CD14-positive monocyte (primary cell): ENCODE data around the gene MARVELD3. TPM values are rescaled to one million over a fixed set of nuclear protein-coding genes. Genes with fewer than 3 reads are reported as not detected.

Experiments
- DNase-seq, 3 donors: peaks; one replicate each; pipeline ENCODE4 v3.0.0-alpha.2; 2011 to 2022
- H2AFZ ChIP-seq: 2 replicates; pipeline ENCODE4 v1.6.0; 2012; ENCODE audit warnings: mild to moderate bottlenecking, low read depth, low read length, inconsistent platforms; ENCODE audit not compliant: insufficient read depth, poor library complexity, severe bottlenecking
- H3K27ac ChIP-seq, 2 donors: 1 replicate in 1 of 2; 2 replicates in 1 of 2; pipeline ENCODE4 v1.5.1; 2012 to 2013; ENCODE audit warnings: low read length in 2 of 2, control low read depth in 1 of 2, inconsistent platforms in 1 of 2, low read depth in 1 of 2, mild to moderate bottlenecking in 1 of 2
- H3K27me3 ChIP-seq, 2 donors: one replicate each; pipeline versions ENCODE4 v1.6.0 to v1.6.1; 2011 to 2013; ENCODE audit warnings: low read length in 2 of 2; ENCODE audit not compliant: control insufficient read depth in 2 of 2, insufficient read depth in 2 of 2
- H3K36me3 ChIP-seq, 2 donors: replicated peaks in 1 of 2; 1 replicate in 1 of 2; 2 replicates in 1 of 2; pipeline versions ENCODE4 v1.5.1 to v1.6.1; 2012 to 2013; ENCODE audit warnings: low read length in 2 of 2, control low read depth in 1 of 2, inconsistent platforms in 1 of 2, mild to moderate bottlenecking in 1 of 2; ENCODE audit not compliant: insufficient read depth in 2 of 2, control insufficient read depth in 1 of 2
- H3K4me1 ChIP-seq, 2 donors: 1 replicate in 1 of 2; 2 replicates in 1 of 2; pipeline versions ENCODE4 v1.5.1 to v1.6.1; 2012 to 2013; ENCODE audit warnings: low read length in 2 of 2, control low read depth in 1 of 2, inconsistent platforms in 1 of 2, mild to moderate bottlenecking in 1 of 2, moderate library complexity in 1 of 2; ENCODE audit not compliant: insufficient read depth in 2 of 2, control insufficient read depth in 1 of 2
- H3K4me2 ChIP-seq: replicated peaks from 2 replicates; pipeline ENCODE3; 2012; ENCODE audit warnings: low read length, moderate library complexity, mild to moderate bottlenecking; ENCODE audit not compliant: poor library complexity, severe bottlenecking; ENCODE audit errors: extremely low read depth
- H3K4me3 ChIP-seq, 3 experiments: fragments of 200-600 bp in 1 of 3; sonication (generic) in 1 of 3; replicated peaks in 1 of 3; 1 replicate in 2 of 3; 2 replicates in 1 of 3; pipeline ENCODE4 v1.5.1; 2011 to 2013; ENCODE audit warnings: low read length in 3 of 3, mild to moderate bottlenecking in 3 of 3, control low read depth in 2 of 3, low read depth in 2 of 3, inconsistent platforms in 1 of 3, moderate library complexity in 1 of 3
- H3K79me2 ChIP-seq: 2 replicates; pipeline ENCODE4 v1.6.0; 2012; ENCODE audit warnings: mild to moderate bottlenecking, control low read depth, inconsistent platforms, low read length, moderate library complexity; ENCODE audit not compliant: insufficient read depth
- H3K9ac ChIP-seq: 2 replicates; pipeline ENCODE4 v1.6.0; 2017; ENCODE audit warnings: low read length, mild to moderate bottlenecking; ENCODE audit not compliant: insufficient read depth, poor library complexity, severe bottlenecking
- H3K9me3 ChIP-seq, 2 donors: replicated peaks in 1 of 2; 1 replicate in 1 of 2; 2 replicates in 1 of 2; pipeline versions ENCODE4 v1.5.1 to v1.6.1; 2012 to 2013; ENCODE audit warnings: low read length in 2 of 2, control low read depth in 1 of 2; ENCODE audit not compliant: control insufficient read depth in 1 of 2, insufficient read depth in 1 of 2
- H4K20me1 ChIP-seq: 2 replicates; pipeline ENCODE4 v1.6.0; 2012; ENCODE audit warnings: mild to moderate bottlenecking, low read length, control low read depth, moderate library complexity; ENCODE audit not compliant: insufficient read depth
- H3K27ac Mint-ChIP-seq, 7 donors: one replicate each; pipeline ENCODE4 v1.8.0; 2020; ENCODE audit warnings: mild to moderate bottlenecking in 7 of 7, mixed read lengths in 7 of 7, moderate library complexity in 6 of 7, inconsistent platforms in 2 of 7
- H3K27me3 Mint-ChIP-seq, 3 donors: one replicate each; pipeline ENCODE4 v1.8.0; 2021 to 2022; ENCODE audit warnings: low read depth in 3 of 3, mild to moderate bottlenecking in 3 of 3, mixed read lengths in 3 of 3, moderate library complexity in 3 of 3, inconsistent platforms in 1 of 3
- H3K36me3 Mint-ChIP-seq, 2 donors: one replicate each; pipeline ENCODE4 v1.8.0; 2020; ENCODE audit warnings: mixed read lengths in 2 of 2, inconsistent platforms in 1 of 2, mild to moderate bottlenecking in 1 of 2
- H3K4me1 Mint-ChIP-seq: one replicate; pipeline ENCODE4 v1.8.0; 2020; ENCODE audit warnings: mild to moderate bottlenecking, mixed read lengths
- H3K4me3 Mint-ChIP-seq, 2 donors: one replicate each; pipeline ENCODE4 v1.8.0; 2020; ENCODE audit warnings: mild to moderate bottlenecking in 2 of 2, mixed read lengths in 2 of 2, moderate library complexity in 1 of 2
- H3K9me3 Mint-ChIP-seq, 7 donors: one replicate each; pipeline ENCODE4 v1.8.0; 2020 to 2022; ENCODE audit warnings: mixed read lengths in 7 of 7, mild to moderate bottlenecking in 6 of 7, moderate library complexity in 6 of 7, inconsistent platforms in 2 of 7
- WGBS: methylation state at CpG from one replicate; pipeline ENCODE4 v1.1.5; 2013; ENCODE audit warnings: missing lambda C conversion rate; ENCODE audit not compliant: insufficient coverage; 5-methylcytosine and 5-hydroxymethylcytosine counted together
- intact Hi-C, 2 donors: fragments of 100-400 bp; cut with micrococcal nuclease; formaldehyde crosslinking; loops; one replicate each; pipeline versions ENCODE4 v1.15.0 to v1.15.1; 2023
- polyA plus RNA-seq, 3 donors: library from polyadenylated mRNA; depleted of rRNA in 1 of 3; unstranded in 2 of 3; stranded (reverse) in 1 of 3; fragments of 300-500 nt in 2 of 3; fragments of >200 nt in 1 of 3; fragmentation: Illumina TruSeq in 2 of 3; gene quantifications; 1 replicate in 2 of 3; 2 replicates in 1 of 3; pipeline ENCODE4 v1.2.3, GENCODE V29; 2012 to 2021
- TF ChIP-seq, protein P1 (sequence below): fragments of 200-600 bp; IDR thresholded peaks from one replicate; pipeline ENCODE4 v1.8.0; 2022; ENCODE audit warnings: antibody characterized with exemption, mild to moderate bottlenecking

Gene MARVELD3
- polyA plus RNA-seq, 3 donors = 0.12 TPM; not detected in 2

DNA sequence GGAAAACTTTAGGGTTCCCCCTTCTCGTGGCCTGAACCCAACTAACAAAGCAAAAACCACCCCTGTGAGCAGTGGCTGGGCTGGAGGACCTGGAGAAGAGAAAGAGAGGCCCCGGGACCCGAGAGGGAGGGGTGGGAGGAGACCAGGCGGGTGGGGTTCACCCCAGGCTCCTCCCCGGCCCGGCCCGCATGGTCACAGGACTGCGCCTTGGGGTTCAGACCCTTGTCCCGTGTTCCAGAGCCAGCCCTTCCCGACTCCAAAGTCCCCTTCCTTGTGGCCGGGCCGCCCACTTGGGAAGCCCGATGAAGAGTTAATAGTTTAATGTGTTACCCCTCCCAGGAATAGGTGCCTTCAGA lies 852 bp downstream of the MARVELD3 start:
- Histone ChIP-seq H3K36me3 (no peaks in the 10 kb centered on the region), H3K27ac (no peak overlapping the region), H3K9ac (no peak overlapping the region), H3K79me2 (no peaks in the 10 kb centered on the region), H2AFZ (peak overlapping the region; percentile 29), H3K4me2 (no peak overlapping the region), H4K20me1 (no peaks in the 10 kb centered on the region), H3K27me3 (peaks cover 44 to 52% of the 10 kb centered on the region in 2 donors), H3K4me1 (peaks cover 0 to 8% of the 10 kb centered on the region in 2 donors), H3K4me3 (no peak overlapping the region), H3K9me3 (no peaks in the 10 kb centered on the region)
- WGBS = no CpG with 5 or more reads among the region's 13 CpGs
- DNase-seq = no peak
- TF ChIP-seq, protein P1, sequence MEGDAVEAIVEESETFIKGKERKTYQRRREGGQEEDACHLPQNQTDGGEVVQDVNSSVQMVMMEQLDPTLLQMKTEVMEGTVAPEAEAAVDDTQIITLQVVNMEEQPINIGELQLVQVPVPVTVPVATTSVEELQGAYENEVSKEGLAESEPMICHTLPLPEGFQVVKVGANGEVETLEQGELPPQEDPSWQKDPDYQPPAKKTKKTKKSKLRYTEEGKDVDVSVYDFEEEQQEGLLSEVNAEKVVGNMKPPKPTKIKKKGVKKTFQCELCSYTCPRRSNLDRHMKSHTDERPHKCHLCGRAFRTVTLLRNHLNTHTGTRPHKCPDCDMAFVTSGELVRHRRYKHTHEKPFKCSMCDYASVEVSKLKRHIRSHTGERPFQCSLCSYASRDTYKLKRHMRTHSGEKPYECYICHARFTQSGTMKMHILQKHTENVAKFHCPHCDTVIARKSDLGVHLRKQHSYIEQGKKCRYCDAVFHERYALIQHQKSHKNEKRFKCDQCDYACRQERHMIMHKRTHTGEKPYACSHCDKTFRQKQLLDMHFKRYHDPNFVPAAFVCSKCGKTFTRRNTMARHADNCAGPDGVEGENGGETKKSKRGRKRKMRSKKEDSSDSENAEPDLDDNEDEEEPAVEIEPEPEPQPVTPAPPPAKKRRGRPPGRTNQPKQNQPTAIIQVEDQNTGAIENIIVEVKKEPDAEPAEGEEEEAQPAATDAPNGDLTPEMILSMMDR = no peak
- no peaks in the 10 kb centered on the region for H3K36me3 Mint-ChIP-seq
- H3K27ac Mint-ChIP-seq = no peak overlapping the region
- no peaks in the 10 kb centered on the region for H3K4me1 Mint-ChIP-seq
- peaks cover 37 to 49% (median 41%) of the 10 kb centered on the region in 3 donors for H3K27me3 Mint-ChIP-seq
- peak overlapping the region in 1 of 2 donors; percentile 74 for H3K4me3 Mint-ChIP-seq
- intact Hi-C loops = no loop called here
- H3K9me3 Mint-ChIP-seq = peaks cover 0 to 4% (median 2%) of the 10 kb centered on the region in 7 donors

DNA sequence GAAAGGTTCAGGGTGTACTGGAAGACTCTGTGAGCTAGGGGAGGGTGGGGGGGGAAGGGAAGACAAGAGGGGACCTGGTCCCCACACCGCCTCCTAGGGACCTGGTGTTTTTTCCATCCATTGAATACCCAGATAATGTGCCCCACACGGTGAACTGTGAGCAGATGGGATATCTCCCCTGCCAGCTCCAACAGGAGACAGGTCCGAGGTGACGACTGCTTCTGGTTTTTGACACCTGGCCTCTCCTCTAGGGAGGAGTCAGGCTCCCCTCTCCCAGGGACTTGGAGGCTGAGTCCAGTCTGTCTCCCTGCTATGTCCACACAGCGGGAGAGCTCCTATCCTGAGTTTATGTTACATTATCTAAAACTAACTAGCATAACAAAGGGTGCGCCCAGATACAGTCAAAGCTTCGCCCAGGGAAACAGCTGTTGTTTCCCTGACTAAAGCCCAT lies 1.8 kb downstream of the MARVELD3 start:
- Histone ChIP-seq H3K27me3 (peaks cover 44 to 52% of the 10 kb centered on the region in 2 donors), H3K27ac (no peak overlapping the region), H3K79me2 (no peaks in the 10 kb centered on the region), H3K4me2 (no peak overlapping the region), H3K9me3 (no peaks in the 10 kb centered on the region), H3K4me3 (no peak overlapping the region), H3K9ac (no peak overlapping the region), H3K36me3 (no peaks in the 10 kb centered on the region), H3K4me1 (peaks cover 0 to 8% of the 10 kb centered on the region in 2 donors), H4K20me1 (no peaks in the 10 kb centered on the region), H2AFZ (no peak overlapping the region)
- no peak for DNase-seq
- peaks cover 37 to 46% (median 41%) of the 10 kb centered on the region in 3 donors for H3K27me3 Mint-ChIP-seq
- H3K27ac Mint-ChIP-seq = no peak overlapping the region
- intact Hi-C loops = no loop called here
- TF ChIP-seq, protein P1 = no peak
- WGBS = 73% methylated on average over 6 of the region's 7 CpGs
- no peaks in the 10 kb centered on the region for H3K36me3 Mint-ChIP-seq
- no peaks in the 10 kb centered on the region for H3K4me1 Mint-ChIP-seq
- peaks cover 0 to 4% (median 2%) of the 10 kb centered on the region in 7 donors for H3K9me3 Mint-ChIP-seq
- H3K4me3 Mint-ChIP-seq = no peak overlapping the region
